ENCODE data around the gene SECISBP2.

- TF ChIP-seq EZH2phosphoT487 (conservative IDR thresholded peaks at IDR 0.05; ENCODE audit: low read length) (no peak), CTCF (IDR thresholded peaks at IDR 0.05; ENCODE audit: insufficient read depth, low read length, poor library complexity, severe bottlenecking) (no peak)
These were observed 23.9 kb downstream of the SECISBP2 start for GRCh38 chr9:89342213-89342612.

All from SU-DHL-6 (cell line).